ENCODE data around the gene NFATC2IP.
"Not testable (repeated sequence)": the region's sequence is repeated elsewhere in the genome, so short reads cannot be mapped to it uniquely, and the experiment has no call there.

NFATC2IP gene

GRCh38 chr16:28974437-28975157, 23.9 kb downstream of the NFATC2IP start, which contains the start of gene SPNS1:
Gene SPNS1, plus strand, starts transcription at chr16:28974778. Its CDS starts 374 bp downstream, at chr16:28975152.
- peak; percentile 96 for DNase-seq

GRCh38 chr16:28975158-28975599, 24.4 kb downstream of the NFATC2IP start:
- no peak for DNase-seq

- no peak for DNase-seq
Observed at GRCh38 chr16:28977703-28978662, 27.2 kb downstream of the NFATC2IP start.

GRCh38 chr16:28980330-28980729, 29.6 kb downstream of the NFATC2IP start:
- DNase-seq: not testable (repeated sequence)

GRCh38 chr16:28980929-28981328, 30.2 kb downstream of the NFATC2IP start:
- DNase-seq: no peak

GRCh38 chr16:28981517-28981916, 30.8 kb downstream of the NFATC2IP start:
- DNase-seq: peak; percentile 86

GRCh38 chr16:28982418-28982817, 31.7 kb downstream of the NFATC2IP start:
- DNase-seq: no peak

GRCh38 chr16:28982949-28983348, 32.2 kb downstream of the NFATC2IP start:
- DNase-seq: no peak

- no peak for DNase-seq
Observed at GRCh38 chr16:28983644-28984043, 32.9 kb downstream of the NFATC2IP start.

- DNase-seq: peak; percentile 29
Observed at GRCh38 chr16:28984091-28984490, 33.4 kb downstream of the NFATC2IP start.

GRCh38 chr16:28984619-28985135, 33.9 kb downstream of the NFATC2IP start, which contains the start of gene LAT:
Gene LAT, plus strand, starts transcription at chr16:28985052. Its CDS starts 366 bp downstream, at chr16:28985418.
- DNase-seq: peak; percentile 82

GRCh38 chr16:28985211-28986041, 34.7 kb downstream of the NFATC2IP start:
- peak; percentile 52 for DNase-seq

- peak; percentile 36 for DNase-seq
Observed at GRCh38 chr16:28986046-28986445, 35.3 kb downstream of the NFATC2IP start.

GRCh38 chr16:28986492-28986891, 35.8 kb downstream of the NFATC2IP start:
- peak; percentile 58 for DNase-seq

- no peak for DNase-seq
Observed at GRCh38 chr16:28987170-28987853, 36.6 kb downstream of the NFATC2IP start.

- no peak for DNase-seq
Observed at GRCh38 chr16:28989363-28989762, 38.6 kb downstream of the NFATC2IP start.

- peak; percentile 78 for DNase-seq
Observed at GRCh38 chr16:28990375-28991040, 39.8 kb downstream of the NFATC2IP start.

- DNase-seq: no peak
Observed at GRCh38 chr16:28991687-28992086, 41.0 kb downstream of the NFATC2IP start.

- DNase-seq: no peak
Observed at GRCh38 chr16:28992496-28992895, 41.8 kb downstream of the NFATC2IP start.

- no peak for DNase-seq
Observed at GRCh38 chr16:28998837-28999236, 48.1 kb downstream of the NFATC2IP start.

GRCh38 chr16:28999577-28999976, 48.8 kb downstream of the NFATC2IP start:
- DNase-seq: no peak
